NCI-H2107 treated with DMSO at 0.1 percent for 48 hours (cell line): ENCODE data around the gene DNAH14.
"Not testable (repeated sequence)": the region's sequence is repeated elsewhere in the genome, so short reads cannot be mapped to it uniquely, and the experiment has no call there.

Source experiments
- DNase-seq: peaks from one replicate; lab custom pipeline; 2025; ENCODE audit not compliant: unreplicated experiment; lab: John Stamatoyannopoulos, UW

The DNAH14 gene

GRCh38 chr1:225380691-225381090, 451.2 kb downstream of the DNAH14 start:
- no peak for DNase-seq

GRCh38 chr1:225386860-225387259, 457.4 kb downstream of the DNAH14 start:
- DNase-seq: not testable (repeated sequence)

- DNase-seq: no peak
Observed at GRCh38 chr1:225388372-225388771, 458.9 kb downstream of the DNAH14 start.

- no peak for DNase-seq
Observed at GRCh38 chr1:225389843-225390242, 460.4 kb downstream of the DNAH14 start.

- DNase-seq: no peak
Observed at GRCh38 chr1:225396357-225396756, 466.9 kb downstream of the DNAH14 start.

- DNase-seq: no peak
Observed at GRCh38 chr1:225400968-225401367, 471.5 kb downstream of the DNAH14 start.

GRCh38 chr1:225406976-225407725, 477.7 kb downstream of the DNAH14 start:
- no peak for DNase-seq

- no peak for DNase-seq
Observed at GRCh38 chr1:225407755-225408154, 478.3 kb downstream of the DNAH14 start.

- DNase-seq: no peak
Observed at GRCh38 chr1:225408249-225408648, 478.8 kb downstream of the DNAH14 start.

GRCh38 chr1:225409051-225409450, 479.6 kb downstream of the DNAH14 start:
- DNase-seq: no peak

- no peak for DNase-seq
Observed at GRCh38 chr1:225410036-225410435, 480.6 kb downstream of the DNAH14 start.

GRCh38 chr1:225412321-225412720, 482.8 kb downstream of the DNAH14 start:
- DNase-seq: no peak

GRCh38 chr1:225412803-225413351, 483.4 kb downstream of the DNAH14 start:
- DNase-seq: no peak

- DNase-seq: no peak
Observed at GRCh38 chr1:225413708-225414375, 484.4 kb downstream of the DNAH14 start.

GRCh38 chr1:225415307-225415706, 485.8 kb downstream of the DNAH14 start:
- DNase-seq: no peak

- no peak for DNase-seq
Observed at GRCh38 chr1:225415967-225416745, 486.7 kb downstream of the DNAH14 start.

GRCh38 chr1:225418059-225418458, 488.6 kb downstream of the DNAH14 start:
- DNase-seq: peak; percentile 67

- DNase-seq: no peak
Observed at GRCh38 chr1:225418598-225418997, 489.1 kb downstream of the DNAH14 start.

- DNase-seq: no peak
Observed at GRCh38 chr1:225422031-225422605, 492.6 kb downstream of the DNAH14 start.

- no peak for DNase-seq
Observed at GRCh38 chr1:225422795-225423517, 493.5 kb downstream of the DNAH14 start.

- no peak for DNase-seq
Observed at GRCh38 chr1:225423518-225423855, 494.0 kb downstream of the DNAH14 start.
